ENCODE results near the gene DOCK2. TPM values are rescaled to one million over a fixed set of nuclear protein-coding genes. Genes with fewer than 3 reads are reported as not detected.

DOCK2 gene
- total and polyA plus RNA-seq, 2 donors (not counting 3 experiments of a cell fraction or from before 2014, with no cell fraction given) = 0.62 to 4.8 TPM

GRCh38 chr5:169811680-169812079, 174.6 kb downstream of the DOCK2 start:
- BruUV-seq (replicated peaks) = no TSS peak
- CTCF ChIA-PET = no interaction called here

More at GRCh38 chr5:169811680-169812079, 174.6 kb downstream of the DOCK2 start:
- dilution Hi-C loops (cut with MboI; ENCODE audit: extremely low pct_ligation_motif_present, low sequenced_read_pairs) (no loop called here), intact Hi-C loops (cut with micrococcal nuclease) (no loop called here)
- Histone ChIP-seq H3K4me3 (replicated peaks in 1 of 3; ENCODE audit: insufficient read depth in 1 of 3, low read depth in 1 of 3, low read length in 3 of 3) (no peak overlapping the region), H3K79me2 (ENCODE audit: control insufficient read depth, insufficient read depth, low read length) (no peaks in the 10 kb centered on the region), H4K20me1 (replicated peaks; ENCODE audit: control insufficient read depth, extremely low read depth, insufficient read depth, low read length) (no peaks in the 10 kb centered on the region), H3K36me3 (ENCODE audit: control insufficient read depth in 2 of 2, extremely low read depth in 1 of 2, insufficient read depth in 2 of 2, low read length in 2 of 2) (no peaks in the 10 kb centered on the region), H3K4me2 (ENCODE audit: insufficient read depth, low read length) (no peak overlapping the region), H3K27me3 (ENCODE audit: control insufficient read depth in 2 of 2, insufficient read depth in 2 of 2, low read length in 2 of 2) (peaks cover 0 to 4% of the 10 kb centered on the region in 2 experiments), H3K9me1 (replicated peaks; ENCODE audit: control insufficient read depth, extremely low read depth, insufficient read depth, low read length) (no peaks in the 10 kb centered on the region), H2AFZ (ENCODE audit: low read depth, low read length) (no peak overlapping the region), H3K4me1 (ENCODE audit: control insufficient read depth, extremely low read depth, insufficient read depth, low read length) (no peaks in the 10 kb centered on the region), H3K9me3 (replicated peaks; ENCODE audit: control insufficient read depth, insufficient read depth, low read length) (no peaks in the 10 kb centered on the region), H3K27ac (ENCODE audit: insufficient read depth, low read depth, low read length) (no peak overlapping the region), H3K9ac (replicated peaks; ENCODE audit: extremely low read depth, insufficient read depth, low read length) (no peak overlapping the region)
- TF ChIP-seq FOS (IDR thresholded peaks at IDR 0.05; ENCODE audit: borderline replicate concordance, insufficient read depth, low read length) (no peak), MYC (IDR thresholded peaks at IDR 0.05; ENCODE audit: low read depth, low read length) (no peak), CTCF (IDR thresholded peaks at IDR 0.05; ENCODE audit: extremely low read depth in 1 of 2, insufficient read depth in 1 of 2, low read depth in 1 of 2, low read length in 2 of 2) (no peak), MAX (IDR thresholded peaks at IDR 0.05; ENCODE audit: insufficient read depth, insufficient read length) (no peak), JUN (IDR thresholded peaks at IDR 0.05; ENCODE audit: borderline replicate concordance, insufficient read depth, insufficient read length, low read depth) (no peak), EZH2 (IDR thresholded peaks at IDR 0.05; ENCODE audit: borderline replicate concordance, low read depth, low read length, severe bottlenecking) (no peak), POLR2A (IDR thresholded peaks at IDR 0.05; ENCODE audit: low read depth, low read length) (no peak), POLR2AphosphoS5 (IDR thresholded peaks at IDR 0.05; ENCODE audit: insufficient read depth, low read depth, low read length) (no peak), GATA2 (IDR thresholded peaks at IDR 0.05; ENCODE audit: insufficient read depth, insufficient read length, low read depth, low read length) (no peak)
- FAIRE-seq = no peak
- POLR2A ChIA-PET = no interaction called here
- DNase-seq (ENCODE audit: low read depth, low spot score) = no peak
